ENCODE results near the gene DPP6. TPM values are rescaled to one million over a fixed set of nuclear protein-coding genes. Genes with fewer than 3 reads are reported as not detected.

Gene DPP6
- total and polyA plus RNA-seq, 10 donors = 0.11 to 8.7 (median 3.0) TPM

GRCh38 chr7:154868921-154869320, 816.7 kb downstream of the DPP6 start:
- DNase-seq = peak; percentile 29
- Histone ChIP-seq H3K9me3 (no peaks in the 10 kb centered on the region), H3K27ac (no peak overlapping the region), H3K4me3 (no peak overlapping the region), H3K36me3 (no peaks in the 10 kb centered on the region), H3K27me3 (replicated peaks in 1 of 7) (peaks cover 0 to 56% (median 0%) of the 10 kb centered on the region in 7 donors), H3K4me1 (no peaks in the 10 kb centered on the region)
- intact Hi-C loops (cut with DNase I; ENCODE audit: low total_unique reads) = no loop called here
- TF ChIP-seq POLR2AphosphoS5 (IDR thresholded peaks at IDR 0.05) = no peak
- TF ChIP-seq POLR2A (IDR thresholded peaks at IDR 0.05) = no peak
- no peak for TF ChIP-seq CTCF (IDR thresholded peaks at IDR 0.05 in 8 of 11, conservative IDR thresholded peaks at IDR 0.05 in 3 of 11)
- 7 to 37% (median 12%) methylated on average over 5 to 11 of the region's 11 CpGs for WGBS, 5 donors

DNA sequence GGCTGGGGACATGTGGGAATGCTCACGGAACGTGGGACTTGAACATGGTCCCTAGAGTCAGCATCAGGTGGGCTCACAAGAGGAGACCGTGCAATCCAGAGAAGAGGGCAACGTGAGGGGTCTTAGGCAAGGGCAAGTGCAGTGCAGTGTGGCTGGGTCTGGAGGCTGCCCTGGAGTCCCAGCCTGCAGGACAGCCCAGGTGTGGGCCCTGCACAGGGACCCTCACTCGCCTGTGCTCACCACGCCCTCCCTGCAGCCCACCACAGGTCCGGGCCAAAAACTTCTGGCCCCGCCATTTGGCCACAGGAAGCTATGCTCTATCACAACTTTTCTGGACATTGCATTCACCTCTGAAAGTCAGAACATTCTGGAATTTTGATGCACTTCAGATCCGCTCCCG, 817.2 kb downstream of the DPP6 start:
- H3K36me3 ChIP-seq = no peaks in the 10 kb centered on the region
- H3K4me3 ChIP-seq = no peak overlapping the region
- H3K27me3 ChIP-seq (replicated peaks in 1 of 7) = peaks cover 0 to 60% (median 0%) of the 10 kb centered on the region in 7 donors
- H3K4me1 ChIP-seq = no peaks in the 10 kb centered on the region
- no peak overlapping the region for H3K27ac ChIP-seq
- peak; percentile 47 for DNase-seq
- no peak for TF ChIP-seq CTCF (IDR thresholded peaks at IDR 0.05 in 8 of 11, conservative IDR thresholded peaks at IDR 0.05 in 3 of 11)
- no peak for TF ChIP-seq POLR2A (IDR thresholded peaks at IDR 0.05)
- TF ChIP-seq POLR2AphosphoS5 (IDR thresholded peaks at IDR 0.05) = no peak
- H3K9me3 ChIP-seq = no peaks in the 10 kb centered on the region
- 78 to 85% (median 83%) methylated on average over 10 of the region's 10 CpGs for WGBS, 5 donors
- intact Hi-C loops (cut with DNase I; ENCODE audit: low total_unique reads) = no loop called here

DNA sequence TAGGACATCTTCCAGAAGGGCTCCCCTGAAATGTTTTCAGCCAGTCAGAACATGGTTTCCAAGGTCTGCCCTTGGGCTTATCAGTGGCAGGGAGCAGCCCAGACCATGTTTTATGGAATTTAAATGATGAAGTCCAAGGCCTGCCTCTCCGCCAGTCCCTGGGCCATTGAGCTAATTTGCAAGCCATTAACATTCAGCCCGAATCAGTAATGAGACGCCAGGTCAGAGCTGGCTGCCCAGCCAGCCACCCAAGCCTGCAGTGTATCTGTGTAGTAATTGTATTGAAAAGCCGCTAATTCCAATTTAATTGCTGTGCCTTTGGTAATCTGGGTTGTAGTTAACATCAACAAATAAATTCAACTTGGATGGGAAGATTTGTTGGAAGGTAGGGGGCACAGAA, 819.3 kb downstream of the DPP6 start:
- H3K36me3 ChIP-seq = no peaks in the 10 kb centered on the region
- DNase-seq = peak; percentile 21
- 74 to 83% (median 77%) methylated on average over 4 of the region's 4 CpGs for WGBS, 5 donors

More for the DNA sequence above, 819.3 kb downstream of the DPP6 start:
- Histone ChIP-seq H3K9me3 (no peaks in the 10 kb centered on the region), H3K27ac (no peak overlapping the region), H3K4me1 (no peaks in the 10 kb centered on the region), H3K27me3 (replicated peaks in 1 of 7) (peaks cover 0 to 70% (median 6%) of the 10 kb centered on the region in 7 donors), H3K4me3 (no peak overlapping the region)
- no peak for TF ChIP-seq CTCF (IDR thresholded peaks at IDR 0.05 in 8 of 11, conservative IDR thresholded peaks at IDR 0.05 in 3 of 11)
- no peak for TF ChIP-seq POLR2AphosphoS5 (IDR thresholded peaks at IDR 0.05)
- no peak for TF ChIP-seq POLR2A (IDR thresholded peaks at IDR 0.05)
- intact Hi-C loops (cut with DNase I; ENCODE audit: low total_unique reads) = no loop called here
